SH-SY5Y (cell line): Measurements from ENCODE around the gene ARF3.

Experiments
- GATA2 ChIP-seq: IDR thresholded peaks from 2 replicates; pipeline ENCODE4 v1.6.1; 2011; ENCODE audit warnings: mild to moderate bottlenecking, low read depth, low read length
- GATA3 ChIP-seq: IDR thresholded peaks from 2 replicates; pipeline ENCODE4 v1.6.1; 2011; ENCODE audit warnings: low read depth, mild to moderate bottlenecking, low read length, moderate library complexity

ARF3 gene

GRCh38 chr12:48977290-48978281 lies 20.3 kb upstream of the ARF3 start:
- TF ChIP-seq GATA3 (no peak), GATA2 (no peak)

DNA sequence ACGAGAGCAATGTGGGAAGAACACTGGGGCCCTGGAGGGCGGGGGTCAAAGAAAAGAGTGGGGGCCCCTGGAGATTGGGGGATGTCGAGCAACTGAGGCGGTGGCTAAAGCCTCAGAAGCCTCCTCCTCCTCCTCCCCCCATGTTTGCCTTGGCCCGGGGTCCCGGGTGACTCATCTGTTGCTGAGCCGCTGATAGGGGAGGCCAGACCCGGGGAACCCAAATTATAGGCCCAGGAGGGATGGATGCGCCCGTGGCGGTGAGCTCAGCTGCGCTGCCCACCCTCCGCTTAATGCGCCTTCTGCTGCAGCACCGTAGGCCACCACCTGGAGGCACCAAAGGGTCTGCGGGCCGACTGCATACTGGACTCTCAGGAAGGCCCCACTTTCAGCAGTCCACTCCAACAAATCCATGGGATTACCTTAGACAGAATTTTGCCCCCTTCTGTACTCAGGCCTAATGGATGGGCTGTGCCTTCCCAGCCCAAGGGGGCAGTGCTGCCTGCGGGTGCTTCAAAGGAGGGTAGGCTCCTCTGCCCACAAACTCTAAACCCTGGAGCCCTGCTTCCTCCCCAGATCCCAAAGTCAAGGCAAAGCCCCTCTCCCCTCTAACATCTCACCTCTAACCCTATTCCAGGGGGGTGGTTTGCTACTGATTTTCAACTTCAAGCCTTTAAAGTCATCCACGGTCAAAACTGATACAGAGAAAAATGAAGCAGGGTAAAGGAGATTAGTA lies 16.8 kb upstream of the ARF3 start:
- TF ChIP-seq GATA2 (no peak), GATA3 (no peak)

DNA sequence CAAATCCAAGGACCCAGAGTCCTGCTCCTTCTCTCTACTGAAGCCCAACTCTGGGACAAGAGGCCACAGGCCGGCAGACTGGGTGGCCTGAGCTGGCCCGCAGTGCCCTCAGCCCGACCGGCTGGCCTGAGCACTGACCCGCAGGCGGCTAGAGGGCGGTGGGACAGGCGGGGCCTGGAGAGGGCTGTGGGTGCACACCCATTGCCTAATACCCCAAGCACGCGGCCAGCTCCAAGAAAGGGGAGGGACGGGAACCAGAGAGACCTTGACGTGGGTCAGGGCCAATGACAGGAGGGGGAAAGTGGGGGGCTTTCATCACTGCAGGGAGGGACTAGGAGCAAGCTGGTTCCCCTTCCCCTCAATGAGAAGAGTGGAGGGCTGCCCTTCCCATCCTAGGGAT lies 16.2 kb upstream of the ARF3 start:
- TF ChIP-seq GATA2 (no peak), GATA3 (no peak)

GRCh38 chr12:48972952-48973483 lies 15.7 kb upstream of the ARF3 start:
- TF ChIP-seq GATA2: no peak
- no peak for TF ChIP-seq GATA3

DNA sequence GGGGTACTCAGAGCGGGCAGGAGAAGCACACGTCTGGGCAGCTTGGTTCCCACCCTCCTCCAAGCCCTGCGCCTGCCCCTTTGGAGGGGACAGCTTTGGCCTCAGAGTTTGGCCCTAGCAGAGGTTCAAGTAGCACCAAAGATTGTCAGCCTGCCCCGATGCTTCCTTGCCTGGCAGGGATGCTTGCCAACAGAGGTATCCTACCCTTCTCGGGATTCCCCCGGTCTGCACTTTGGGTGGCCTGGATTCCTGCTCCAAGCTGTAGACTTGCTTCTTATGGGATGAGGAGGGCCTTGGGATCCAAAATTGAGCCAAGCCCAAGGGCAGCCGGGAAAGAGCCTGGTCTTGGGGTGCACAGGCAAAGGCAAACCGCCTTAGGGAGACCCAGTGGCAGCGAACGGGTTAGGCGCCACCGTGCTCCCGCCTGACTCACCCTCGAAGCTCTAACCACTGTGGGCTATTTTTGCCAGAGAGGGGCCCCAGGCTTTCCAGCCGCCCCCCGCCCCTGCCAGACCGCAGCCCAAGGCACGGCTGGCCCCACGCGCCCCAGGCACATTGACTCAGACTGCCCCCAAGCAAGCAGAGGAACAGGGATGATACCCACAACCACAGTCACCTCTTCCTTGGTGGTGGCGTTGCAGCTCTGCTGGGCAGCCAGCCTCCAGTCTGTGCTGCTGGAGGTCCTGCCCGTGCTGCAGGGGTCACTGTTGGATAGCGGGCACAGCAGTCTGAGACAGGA lies 15.1 kb upstream of the ARF3 start:
- TF ChIP-seq GATA2 (no peak), GATA3 (no peak)

DNA sequence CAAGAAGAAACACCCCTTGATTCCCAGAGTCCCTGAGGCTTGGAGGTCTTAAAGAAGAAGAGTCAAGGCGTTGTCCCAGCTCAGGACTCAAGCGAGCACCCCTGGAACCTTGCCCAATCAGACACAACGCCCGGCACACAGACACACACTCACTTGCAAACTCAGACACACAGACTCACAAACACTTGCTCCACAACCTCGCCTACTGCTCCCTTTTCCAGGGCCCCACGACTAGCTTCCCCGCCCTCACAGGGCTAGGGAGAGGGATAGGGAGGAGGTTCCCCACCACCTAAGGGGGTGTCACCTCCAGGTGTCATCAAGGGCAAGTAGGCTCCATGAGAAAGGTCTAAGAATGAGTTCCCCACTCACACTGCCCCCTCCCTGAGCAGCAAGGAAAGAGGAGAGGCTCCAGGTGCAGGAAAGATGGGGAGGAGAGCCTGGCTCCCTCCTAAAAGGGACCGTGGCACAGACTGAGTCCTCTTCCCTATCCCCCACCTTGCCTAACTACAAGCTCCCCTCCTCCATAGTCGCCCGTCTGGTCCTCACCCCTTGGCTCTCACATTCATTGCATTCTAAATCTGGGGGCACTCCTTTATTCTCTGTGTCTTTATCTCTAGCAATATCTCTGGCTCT lies 13.5 kb upstream of the ARF3 start:
- no peak for TF ChIP-seq GATA2
- no peak for TF ChIP-seq GATA3

DNA sequence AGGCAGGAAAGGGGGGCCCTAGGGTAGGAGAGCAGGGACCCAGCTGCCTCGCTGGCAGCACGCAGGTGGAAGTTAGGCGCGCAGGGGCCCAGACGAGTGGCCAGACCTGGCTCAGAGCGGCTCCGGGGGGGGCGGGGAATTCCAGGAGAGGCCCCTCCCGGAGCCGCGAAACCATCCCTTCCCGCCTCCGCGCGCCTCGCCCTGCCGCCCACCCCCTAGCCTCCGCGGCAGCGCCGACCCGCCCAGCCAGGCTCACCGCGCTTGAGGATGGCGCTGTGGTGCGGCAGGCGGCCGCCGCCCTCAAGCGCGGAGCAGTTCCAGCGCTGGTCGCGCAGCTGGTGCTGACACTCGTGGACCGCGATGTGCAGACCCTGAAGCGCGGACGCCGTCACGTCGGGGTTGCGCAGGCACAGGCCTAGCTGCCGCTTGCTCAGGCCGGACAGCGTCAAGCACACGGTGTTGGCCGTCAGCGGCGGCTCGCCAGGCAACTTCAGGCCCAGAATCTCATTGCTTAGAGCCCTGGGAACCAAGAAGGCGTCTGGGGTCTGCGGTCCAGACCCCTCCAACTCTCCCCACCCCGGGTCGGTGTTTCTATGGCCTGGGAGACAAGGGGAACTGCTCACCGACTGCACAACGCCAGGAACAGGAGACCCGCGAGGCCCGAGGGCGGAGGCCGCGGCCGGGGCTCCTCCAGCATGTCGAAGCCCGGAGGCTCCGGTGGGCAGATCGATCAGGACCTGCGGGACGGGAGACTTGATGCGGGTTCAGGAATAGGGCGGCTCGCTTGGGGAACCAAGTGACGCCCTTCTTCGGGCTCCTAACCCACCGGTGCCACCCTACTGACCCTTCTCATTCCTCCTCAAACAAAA lies 12.8 kb upstream of the ARF3 start:
- no peak for TF ChIP-seq GATA3
- TF ChIP-seq GATA2: no peak

DNA sequence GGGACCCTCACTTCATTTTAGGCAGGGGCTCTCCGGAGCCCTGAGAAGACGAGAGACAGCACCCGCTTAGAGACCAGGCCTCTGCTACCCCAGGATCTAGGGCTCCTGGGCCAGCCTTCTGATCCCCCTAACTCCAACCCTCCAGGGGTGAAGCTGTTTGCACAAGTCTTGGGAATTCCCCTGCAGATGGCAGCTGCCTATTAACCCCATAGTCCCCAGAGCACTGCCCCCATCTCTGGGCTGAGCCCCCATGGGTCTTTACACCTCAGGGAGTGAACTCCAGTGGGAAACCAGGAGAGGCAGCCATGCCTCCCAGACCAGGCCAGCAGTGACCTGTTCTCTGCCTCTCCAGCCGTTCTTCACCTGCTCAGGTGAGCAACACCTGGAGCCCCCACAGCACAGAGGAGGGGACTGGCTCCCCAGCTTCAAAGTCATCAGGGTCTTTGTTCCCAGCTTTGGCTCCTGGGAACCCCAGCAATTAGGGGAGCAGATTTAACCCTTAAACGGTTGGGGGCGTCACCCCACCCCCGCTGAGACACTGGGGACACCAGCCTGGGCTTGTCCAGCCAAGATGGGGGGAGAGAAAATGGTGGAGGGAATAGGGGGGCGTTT lies 12.0 kb upstream of the ARF3 start:
- TF ChIP-seq GATA2 (no peak), GATA3 (no peak)

GRCh38 chr12:48968467-48968866 lies 11.2 kb upstream of the ARF3 start:
- TF ChIP-seq GATA3 (no peak), GATA2 (no peak)

DNA sequence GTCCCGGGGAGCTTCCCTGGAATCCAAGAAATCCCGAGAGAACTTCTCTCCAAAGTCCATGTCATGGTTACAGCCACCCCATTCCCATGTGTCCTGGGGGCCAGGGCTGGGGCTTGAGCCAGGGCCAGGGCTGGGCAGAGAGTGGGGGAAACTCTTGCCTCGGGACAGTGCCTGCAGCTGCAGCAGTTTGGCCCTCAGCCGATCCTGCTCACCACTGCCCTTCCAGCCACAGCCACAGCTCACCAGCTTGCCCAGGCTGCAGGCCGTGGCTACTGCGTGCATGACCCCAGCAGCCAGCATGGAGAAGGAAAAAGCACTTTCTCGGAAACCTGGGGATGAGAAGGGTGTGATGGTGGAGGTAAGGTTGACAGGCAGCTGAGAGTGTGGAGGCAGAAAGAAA lies 10.7 kb upstream of the ARF3 start:
- no peak for TF ChIP-seq GATA3
- TF ChIP-seq GATA2: no peak

DNA sequence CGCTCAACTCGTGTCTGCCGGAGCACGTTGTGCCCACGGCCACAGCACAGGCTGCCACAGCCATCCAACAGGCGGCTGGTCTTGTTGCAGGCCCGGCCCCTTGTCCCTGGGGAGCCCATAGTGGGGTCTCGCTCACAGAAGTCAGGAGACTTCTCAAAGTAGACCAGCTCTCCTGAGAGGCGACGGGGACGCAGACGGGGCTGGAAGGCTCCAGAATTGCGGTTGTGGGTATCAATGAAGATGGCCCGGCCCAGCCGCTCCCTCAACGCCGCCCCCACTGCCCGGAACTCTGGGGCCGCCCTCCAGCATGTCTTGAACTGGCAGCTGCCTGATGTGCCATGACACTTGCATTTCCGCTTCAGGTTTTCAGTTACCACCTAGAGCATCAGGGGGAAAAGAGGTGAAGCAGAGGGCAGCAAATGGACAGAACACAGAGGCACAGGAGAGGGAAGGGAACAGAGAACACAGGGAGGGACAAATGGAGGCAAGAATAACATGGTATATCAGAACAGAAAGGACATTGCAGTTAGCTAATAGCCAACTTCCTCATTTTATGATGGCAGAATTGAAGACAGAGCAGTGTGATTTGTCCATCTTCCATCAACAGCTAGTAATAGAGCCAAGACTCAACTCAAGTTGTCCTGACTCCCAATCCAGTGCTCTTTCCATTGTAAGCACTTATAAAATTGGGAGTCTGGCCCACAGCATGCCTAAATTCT lies 9.0 kb upstream of the ARF3 start:
- TF ChIP-seq GATA2 (no peak), GATA3 (no peak)

DNA sequence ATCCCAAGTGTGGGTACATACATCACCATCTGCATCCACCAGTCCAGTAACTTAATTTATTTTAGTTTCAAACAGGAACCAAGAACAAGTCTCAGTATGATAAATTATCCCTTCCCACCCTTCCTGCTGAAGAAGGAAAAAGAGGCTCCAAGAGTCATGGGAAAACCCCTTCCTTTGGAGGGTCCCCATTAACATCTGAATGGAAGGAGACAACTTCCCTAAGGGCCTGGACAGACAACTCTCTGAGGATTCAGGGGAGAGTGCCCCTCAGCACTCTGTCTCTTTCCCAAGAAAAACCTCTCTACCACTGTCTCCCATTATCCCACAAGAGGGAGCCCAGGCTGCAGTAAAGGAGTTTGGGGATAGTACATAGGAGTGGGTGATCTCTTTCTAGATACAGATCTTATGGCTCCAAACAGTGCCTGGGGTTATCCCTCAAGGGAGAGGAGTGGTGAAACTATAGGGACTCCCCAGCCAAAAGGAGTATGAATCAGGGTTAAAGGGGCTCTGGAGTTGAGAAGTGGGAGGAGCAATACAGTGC lies 8.1 kb upstream of the ARF3 start:
- no peak for TF ChIP-seq GATA2
- no peak for TF ChIP-seq GATA3
